Activated CD8-positive, alpha-beta T cell treated with anti-CD3 and anti-CD28 coated beads for 36 hours (primary cell): ENCODE data around the gene RDH5. TPM values are rescaled to one million over a fixed set of nuclear protein-coding genes. Genes with fewer than 3 reads are reported as not detected.

ENCODE experiments used
- ATAC-seq: fragments of 200-7000 bp; cut with Tn5 transposase; one replicate; pipeline ENCODE4 v1.10.0; 2021; ENCODE audit warnings: mild to moderate bottlenecking, moderate library complexity
- CTCF ChIA-PET: fragments of 350-600 bp; sonication (Branson Sonifier 250); formaldehyde crosslinking; loops from one replicate; lab custom pipeline; 2021; ENCODE audit warnings: antibody characterized with exemption; lab: Charles Lee
- POLR2A ChIA-PET: fragments of 350-600 bp; sonication (Branson Sonifier 250); formaldehyde crosslinking; loops from one replicate; lab custom pipeline; 2021; ENCODE audit warnings: antibody characterized with exemption; lab: Charles Lee
- DNase-seq: peaks from one replicate; pipeline ENCODE4 v3.0.0-alpha.2; 2020
- H3K27ac Mint-ChIP-seq: one replicate; pipeline ENCODE4 v1.8.0; 2021; ENCODE audit warnings: mild to moderate bottlenecking, mixed read lengths
- H3K27me3 Mint-ChIP-seq: one replicate; pipeline ENCODE4 v1.8.0; 2021; ENCODE audit warnings: mixed read lengths
- H3K36me3 Mint-ChIP-seq: one replicate; pipeline ENCODE4 v1.8.0; 2021; ENCODE audit warnings: low read depth, mixed read lengths
- H3K4me1 Mint-ChIP-seq: one replicate; pipeline ENCODE4 v1.8.0; 2021; ENCODE audit warnings: low read depth, mixed read lengths
- H3K4me3 Mint-ChIP-seq: one replicate; pipeline ENCODE4 v1.8.0; 2021; ENCODE audit warnings: mild to moderate bottlenecking, moderate library complexity, mixed read lengths
- H3K9me3 Mint-ChIP-seq: one replicate; pipeline ENCODE4 v1.8.0; 2021; ENCODE audit warnings: mixed read lengths
- CTCF ChIP-seq: fragments of 200-600 bp; IDR thresholded peaks from one replicate; pipeline ENCODE4 v1.8.0; 2022; ENCODE audit warnings: antibody characterized with exemption, mild to moderate bottlenecking
- intact Hi-C: fragments of 100-400 bp; cut with micrococcal nuclease; formaldehyde crosslinking; loops from one replicate; pipeline ENCODE4 v1.10.0; 2022
- total RNA-seq, 2 experiments: library from RNA; stranded (reverse); gene quantifications; one replicate each; pipeline ENCODE4 v1.2.3, GENCODE V29; 2021

RDH5 gene
- total RNA-seq, 2 experiments from 2014 or later: 5.3 to 6.8 TPM

DNA sequence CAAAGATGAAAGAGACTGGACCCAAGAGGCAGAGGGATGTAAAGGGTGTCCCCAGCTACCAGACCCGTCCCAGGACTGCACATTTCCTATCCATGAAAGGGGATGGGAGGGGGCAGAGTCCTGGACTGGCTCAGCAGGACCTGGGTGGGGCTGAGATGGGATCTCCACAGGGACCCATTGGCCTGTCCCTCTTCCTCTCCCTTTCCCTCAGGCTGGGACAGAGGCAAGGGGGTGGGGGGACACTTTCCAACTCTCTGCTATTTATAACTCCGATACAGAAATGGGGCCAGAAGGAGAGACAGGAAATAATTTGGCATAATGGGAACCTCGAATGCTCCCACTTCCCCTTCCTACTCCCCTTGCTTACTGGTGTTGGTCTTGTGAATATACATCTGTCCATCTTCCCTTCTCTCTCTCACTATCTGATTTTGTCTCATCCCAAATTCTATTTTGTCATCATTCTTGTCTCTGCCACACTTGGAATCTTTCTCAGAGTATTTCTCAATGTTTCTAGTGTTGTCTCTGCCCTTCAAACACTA, 11.4 kb upstream of the RDH5 start:
- Mint-ChIP-seq H3K36me3 (no peaks in the 10 kb centered on the region), H3K27me3 (peaks cover 22% of the 10 kb centered on the region), H3K4me3 (peak overlapping the region; percentile 73), H3K9me3 (no peaks in the 10 kb centered on the region), H3K27ac (no peak overlapping the region), H3K4me1 (peaks cover 12% of the 10 kb centered on the region)
- CTCF ChIA-PET: no interaction called here
- ATAC-seq: no peak
- POLR2A ChIA-PET: no interaction called here
- no peak for TF ChIP-seq CTCF
- intact Hi-C loops: no loop called here
- no peak for DNase-seq

GRCh38 chr12:55711786-55712553, 8.2 kb upstream of the RDH5 start:
- ATAC-seq (no peak), DNase-seq (no peak)
- H3K27me3 Mint-ChIP-seq: peaks cover 20% of the 10 kb centered on the region
- POLR2A ChIA-PET: interaction anchor here (1.2 kb wide), 1 partner anchor 17 kb away, joined by 4 read pairs; the partner anchor contains the start of gene CD63
- no peaks in the 10 kb centered on the region for H3K9me3 Mint-ChIP-seq
- H3K4me3 Mint-ChIP-seq: no peak overlapping the region
- CTCF ChIA-PET: interaction anchor here (1.5 to 2.4 kb wide), 2 partner anchors 12 to 55 kb away, joined by 7 to 12 read pairs; no protein-coding TSS in a partner anchor
- TF ChIP-seq CTCF: no peak
- H3K36me3 Mint-ChIP-seq: peaks cover 3% of the 10 kb centered on the region
- no peak overlapping the region for H3K27ac Mint-ChIP-seq
- intact Hi-C loops: no loop called here
- peaks cover 20% of the 10 kb centered on the region for H3K4me1 Mint-ChIP-seq

DNA sequence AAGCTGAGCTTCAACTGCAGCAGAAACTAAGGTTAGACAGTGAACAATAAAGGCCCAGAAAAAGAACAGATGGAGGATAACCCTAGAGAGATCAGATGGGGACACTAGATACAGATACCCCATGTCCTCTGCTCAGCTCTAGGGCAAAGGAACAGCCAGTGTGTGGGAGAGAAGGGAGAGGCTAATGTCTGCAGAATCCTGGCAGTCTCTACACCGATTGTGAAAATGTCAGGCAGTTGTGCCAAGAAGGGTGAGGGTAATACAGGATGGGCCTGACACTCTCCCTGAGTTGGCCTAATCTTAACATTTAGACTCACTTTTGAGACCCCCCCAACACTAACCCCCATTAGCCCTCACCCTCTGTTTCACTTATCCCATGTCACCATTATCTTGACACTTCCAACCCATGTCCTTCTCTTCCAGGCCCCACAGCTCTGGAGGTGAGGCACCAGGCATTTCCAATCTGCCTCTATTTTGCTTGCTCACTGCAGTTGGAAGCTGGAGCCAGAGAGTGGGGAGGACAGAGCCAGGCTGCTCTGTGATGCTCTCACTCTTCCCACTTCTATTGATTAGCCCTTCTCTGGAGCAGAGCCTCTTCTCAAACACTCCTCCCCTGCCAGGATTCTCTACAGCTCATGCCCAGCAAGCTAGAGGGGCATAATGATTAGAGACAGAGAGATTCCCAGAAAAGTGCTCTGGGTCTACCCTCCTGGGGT, 7.3 kb upstream of the RDH5 start:
- no peak overlapping the region for H3K4me3 Mint-ChIP-seq
- DNase-seq (no peak), ATAC-seq (no peak)
- no peaks in the 10 kb centered on the region for H3K9me3 Mint-ChIP-seq
- no peak overlapping the region for H3K27ac Mint-ChIP-seq
- H3K4me1 Mint-ChIP-seq: peaks cover 25% of the 10 kb centered on the region
- peaks cover 3% of the 10 kb centered on the region for H3K36me3 Mint-ChIP-seq
- no peak for TF ChIP-seq CTCF
- POLR2A ChIA-PET: no interaction called here
- CTCF ChIA-PET: interaction anchor here (1.1 to 2.4 kb wide), 4 partner anchors 11 to 596 kb away, joined by 3 to 12 read pairs (median 6); no protein-coding TSS in a partner anchor
- H3K27me3 Mint-ChIP-seq: peaks cover 16% of the 10 kb centered on the region
- intact Hi-C loops: no loop called here

DNA sequence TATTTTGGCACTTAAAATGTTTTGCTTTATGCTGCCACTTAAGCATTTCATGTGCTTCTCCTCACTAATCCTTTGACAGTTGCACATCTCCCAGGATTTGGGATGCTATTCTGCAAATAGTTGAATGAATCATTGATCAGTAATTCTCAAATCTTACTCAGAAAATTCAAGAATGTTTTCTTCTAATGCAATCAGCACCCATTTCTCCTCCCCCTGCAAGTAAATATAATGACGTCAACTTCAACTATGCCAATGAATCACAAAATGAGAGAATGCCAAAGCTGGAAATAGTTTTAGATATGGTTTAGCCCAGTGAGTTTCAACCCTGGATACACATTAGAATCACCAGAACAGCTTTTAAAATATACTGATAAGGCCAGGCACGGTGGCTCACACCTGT, 6.5 kb upstream of the RDH5 start:
- ChIA-PET POLR2A (no interaction called here), CTCF (interaction anchor here (1.1 to 1.2 kb wide), 2 partner anchors 25 to 595 kb away, joined by 3 to 4 read pairs; no protein-coding TSS in a partner anchor)
- no peak overlapping the region for H3K4me3 Mint-ChIP-seq
- TF ChIP-seq CTCF: no peak
- H3K27ac Mint-ChIP-seq: no peak overlapping the region
- DNase-seq (no peak), ATAC-seq (no peak)
- H3K36me3 Mint-ChIP-seq: peaks cover 3% of the 10 kb centered on the region
- H3K27me3 Mint-ChIP-seq: peaks cover 9% of the 10 kb centered on the region
- intact Hi-C loops: no loop called here
- H3K4me1 Mint-ChIP-seq: peaks cover 24% of the 10 kb centered on the region
- H3K9me3 Mint-ChIP-seq: no peaks in the 10 kb centered on the region
